ENCODE measurements around the gene TRIM50. TPM values are rescaled to one million over a fixed set of nuclear protein-coding genes. Genes with fewer than 3 reads are reported as not detected.
A peak's percentile ranks its signal among the peaks of the same experiment; 100 is the strongest.

TRIM50 gene
- total RNA-seq, 1 experiment from 2014 or later = not detected

GRCh38 chr7:73345538-73345937 lies 17.7 kb upstream of the TRIM50 start:
- Histone ChIP-seq H3K4me3 (ENCODE audit: low read depth, low read length) (no peak overlapping the region), H3K9me3 (no peaks in the 10 kb centered on the region), H3K27me3 (replicated peaks; ENCODE audit: control insufficient read depth, insufficient read depth, low read length) (no peaks in the 10 kb centered on the region), H3K4me1 (peaks cover 22% of the 10 kb centered on the region), H3K36me3 (ENCODE audit: control insufficient read depth, insufficient read depth, low read length) (no peaks in the 10 kb centered on the region)
- H3K27me3 Mint-ChIP-seq (ENCODE audit: insufficient read depth, unreplicated experiment) = no peaks in the 10 kb centered on the region
- H3K36me3 Mint-ChIP-seq (ENCODE audit: insufficient read depth, unreplicated experiment) = no peaks in the 10 kb centered on the region
- TF ChIP-seq CTCF (IDR thresholded peaks at IDR 0.05; ENCODE audit: insufficient read depth in 1 of 2, low read depth in 1 of 2, low read length in 1 of 2, severe bottlenecking in 1 of 2, unreplicated experiment in 1 of 2) = no peak
- ChIA-PET POLR2A (no interaction called here), CTCF (no interaction called here)
- BruUV-seq (replicated peaks) = no TSS peak
- peaks cover 24% of the 10 kb centered on the region for H3K4me1 Mint-ChIP-seq (ENCODE audit: low read depth, unreplicated experiment)
- no peaks in the 10 kb centered on the region for H3K9me3 Mint-ChIP-seq (ENCODE audit: unreplicated experiment)
- intact Hi-C loops (cut with micrococcal nuclease; ENCODE audit: unreplicated experiment) = loop anchor here (1.0 kb wide), 1 partner anchor 91 kb away; no protein-coding TSS in a partner anchor
- peak overlapping the region; percentile 87 for H3K27ac Mint-ChIP-seq (ENCODE audit: unreplicated experiment)
- no peak overlapping the region for H3K4me3 Mint-ChIP-seq (ENCODE audit: unreplicated experiment)
- DNase-seq = peak in 1 of 2 experiments; percentile 32

GRCh38 chr7:73343671-73344380 lies 15.9 kb upstream of the TRIM50 start:
- POLR2A ChIA-PET = no interaction called here
- intact Hi-C loops (cut with micrococcal nuclease; ENCODE audit: unreplicated experiment) = loop anchor here (2.0 kb wide), 2 partner anchors 15 to 107 kb away; no protein-coding TSS in a partner anchor

GRCh38 chr7:73342645-73343044 lies 14.8 kb upstream of the TRIM50 start:
- BruUV-seq (replicated peaks) = no TSS peak
- CTCF ChIA-PET = interaction anchor here (0.7 to 1.6 kb wide), 8 partner anchors 16 to 179 kb away, joined by 3 to 7 read pairs (median 3); partner anchors contain the start of gene BAZ1B
- Mint-ChIP-seq H3K9me3 (ENCODE audit: unreplicated experiment) (no peaks in the 10 kb centered on the region), H3K4me3 (ENCODE audit: unreplicated experiment) (peak overlapping the region; percentile 62), H3K36me3 (ENCODE audit: insufficient read depth, unreplicated experiment) (no peaks in the 10 kb centered on the region), H3K4me1 (ENCODE audit: low read depth, unreplicated experiment) (peaks cover 24% of the 10 kb centered on the region), H3K27ac (ENCODE audit: unreplicated experiment) (peak overlapping the region; percentile 5), H3K27me3 (ENCODE audit: insufficient read depth, unreplicated experiment) (no peaks in the 10 kb centered on the region)
- no peaks in the 10 kb centered on the region for H3K9me3 ChIP-seq
- POLR2A ChIA-PET = no interaction called here
- DNase-seq = peak; percentile 54 to 55
- H3K27me3 ChIP-seq (replicated peaks; ENCODE audit: control insufficient read depth, insufficient read depth, low read length) = no peaks in the 10 kb centered on the region
- TF ChIP-seq CTCF (IDR thresholded peaks at IDR 0.05; ENCODE audit: insufficient read depth in 1 of 2, low read depth in 1 of 2, low read length in 1 of 2, severe bottlenecking in 1 of 2, unreplicated experiment in 1 of 2) = peak; percentile 53 to 77
- peaks cover 22% of the 10 kb centered on the region for H3K4me1 ChIP-seq
- H3K36me3 ChIP-seq (ENCODE audit: control insufficient read depth, insufficient read depth, low read length) = no peaks in the 10 kb centered on the region; the same call in 1 of the 2 replicates
- intact Hi-C loops (cut with micrococcal nuclease; ENCODE audit: unreplicated experiment) = loop anchor here (2.0 kb wide), 2 partner anchors 16 to 108 kb away; no protein-coding TSS in a partner anchor
- H3K4me3 ChIP-seq (ENCODE audit: low read depth, low read length) = peak overlapping the region; percentile 30

More at GRCh38 chr7:73343671-73344380, 15.9 kb upstream of the TRIM50 start:
- no peak for TF ChIP-seq CTCF (IDR thresholded peaks at IDR 0.05; ENCODE audit: insufficient read depth in 1 of 2, low read depth in 1 of 2, low read length in 1 of 2, severe bottlenecking in 1 of 2, unreplicated experiment in 1 of 2)
- Histone ChIP-seq H3K4me1 (peaks cover 22% of the 10 kb centered on the region), H3K9me3 (no peaks in the 10 kb centered on the region), H3K36me3 (ENCODE audit: control insufficient read depth, insufficient read depth, low read length) (no peaks in the 10 kb centered on the region), H3K27me3 (replicated peaks; ENCODE audit: control insufficient read depth, insufficient read depth, low read length) (no peaks in the 10 kb centered on the region), H3K4me3 (ENCODE audit: low read depth, low read length) (no peak overlapping the region)
- H3K27ac Mint-ChIP-seq (ENCODE audit: unreplicated experiment) = no peak overlapping the region
- CTCF ChIA-PET = interaction anchor here (1.0 to 1.6 kb wide), 2 partner anchors 25 to 93 kb away, joined by 3 to 5 read pairs; no protein-coding TSS in a partner anchor
- no peaks in the 10 kb centered on the region for H3K27me3 Mint-ChIP-seq (ENCODE audit: insufficient read depth, unreplicated experiment)
- H3K36me3 Mint-ChIP-seq (ENCODE audit: insufficient read depth, unreplicated experiment) = no peaks in the 10 kb centered on the region
- H3K9me3 Mint-ChIP-seq (ENCODE audit: unreplicated experiment) = no peaks in the 10 kb centered on the region
- H3K4me1 Mint-ChIP-seq (ENCODE audit: low read depth, unreplicated experiment) = peaks cover 24% of the 10 kb centered on the region
- no peak overlapping the region for H3K4me3 Mint-ChIP-seq (ENCODE audit: unreplicated experiment)
- no TSS peak for BruUV-seq (replicated peaks)
- no peak for DNase-seq

Measured in Caco-2 (cell line).